Measurements from ENCODE around the gene CFAP251.

The CFAP251 gene

GRCh38 chr12:121946313-121947025 is 28.1 kb downstream of the CFAP251 start:
- no peak for FAIRE-seq

GRCh38 chr12:121947981-121948380 is 29.6 kb downstream of the CFAP251 start:
- no peak for FAIRE-seq

- FAIRE-seq: no peak
Measured at GRCh38 chr12:121949648-121950397, 31.4 kb downstream of the CFAP251 start.

- no peak for FAIRE-seq
Measured at GRCh38 chr12:121953117-121953692, 34.8 kb downstream of the CFAP251 start.

- no peak for FAIRE-seq
Measured at GRCh38 chr12:121953695-121954094, 35.3 kb downstream of the CFAP251 start.

- no peak for FAIRE-seq
Measured at GRCh38 chr12:121955258-121956237, 37.2 kb downstream of the CFAP251 start.

- no peak for FAIRE-seq
Measured at GRCh38 chr12:121957861-121958515, 39.6 kb downstream of the CFAP251 start.

- FAIRE-seq: no peak
Measured at GRCh38 chr12:121958541-121959240, 40.3 kb downstream of the CFAP251 start.

GRCh38 chr12:121960541-121960940 is 42.1 kb downstream of the CFAP251 start:
- FAIRE-seq: no peak

- FAIRE-seq: no peak
Measured at GRCh38 chr12:121961195-121961879, 42.9 kb downstream of the CFAP251 start.

- no peak for FAIRE-seq
Measured at GRCh38 chr12:121963341-121964018, 45.1 kb downstream of the CFAP251 start.

GRCh38 chr12:121964813-121965643 is 46.6 kb downstream of the CFAP251 start:
- no peak for FAIRE-seq

GRCh38 chr12:121966959-121967358 is 48.6 kb downstream of the CFAP251 start:
- no peak for FAIRE-seq

- no peak for FAIRE-seq
Measured at GRCh38 chr12:121968876-121969275, 50.5 kb downstream of the CFAP251 start.

- FAIRE-seq: no peak
Measured at GRCh38 chr12:121969726-121970125, 51.3 kb downstream of the CFAP251 start.

- FAIRE-seq: no peak
Measured at GRCh38 chr12:121970581-121971300, 52.3 kb downstream of the CFAP251 start.

GRCh38 chr12:121974026-121974985 is 55.9 kb downstream of the CFAP251 start:
- FAIRE-seq: no peak

Data from endometrium (tissue), 2 donors.